Measurements from ENCODE around the gene CPLANE1.

DNA sequence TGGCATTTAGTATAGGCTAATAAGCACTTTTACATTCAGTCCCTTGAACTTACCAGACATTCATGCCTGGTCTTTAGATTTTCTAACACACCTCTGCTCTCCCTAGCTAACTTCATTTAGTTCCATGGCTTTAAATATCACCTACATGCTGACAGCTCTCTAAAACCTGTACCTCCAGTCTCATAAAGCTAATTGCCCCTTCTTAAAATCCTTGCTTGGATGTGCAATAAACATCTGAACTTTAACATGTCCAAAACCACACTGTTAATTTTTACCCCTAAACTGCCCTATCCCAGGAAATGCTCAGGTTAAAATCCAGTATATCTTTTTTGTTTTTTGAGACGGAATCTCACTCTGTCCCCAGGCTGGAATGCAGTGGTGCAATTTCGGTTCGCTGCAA is 139.8 kb downstream of the CPLANE1 start:
- TF ChIP-seq STAG1 (CRISPR knock-in tag; IDR thresholded peaks at IDR 0.05; ENCODE audit: borderline replicate concordance) = no peak
- TF ChIP-seq RAD21 (CRISPR knock-in tag; conservative IDR thresholded peaks at IDR 0.05 in 1 of 2, IDR thresholded peaks at IDR 0.05 in 1 of 2) = no peak
- TF ChIP-seq MAFK (IDR thresholded peaks at IDR 0.05; ENCODE audit: low read length) = no peak
- TF ChIP-seq SMARCE1 (IDR thresholded peaks at IDR 0.05) = no peak
- TF ChIP-seq, protein P1, sequence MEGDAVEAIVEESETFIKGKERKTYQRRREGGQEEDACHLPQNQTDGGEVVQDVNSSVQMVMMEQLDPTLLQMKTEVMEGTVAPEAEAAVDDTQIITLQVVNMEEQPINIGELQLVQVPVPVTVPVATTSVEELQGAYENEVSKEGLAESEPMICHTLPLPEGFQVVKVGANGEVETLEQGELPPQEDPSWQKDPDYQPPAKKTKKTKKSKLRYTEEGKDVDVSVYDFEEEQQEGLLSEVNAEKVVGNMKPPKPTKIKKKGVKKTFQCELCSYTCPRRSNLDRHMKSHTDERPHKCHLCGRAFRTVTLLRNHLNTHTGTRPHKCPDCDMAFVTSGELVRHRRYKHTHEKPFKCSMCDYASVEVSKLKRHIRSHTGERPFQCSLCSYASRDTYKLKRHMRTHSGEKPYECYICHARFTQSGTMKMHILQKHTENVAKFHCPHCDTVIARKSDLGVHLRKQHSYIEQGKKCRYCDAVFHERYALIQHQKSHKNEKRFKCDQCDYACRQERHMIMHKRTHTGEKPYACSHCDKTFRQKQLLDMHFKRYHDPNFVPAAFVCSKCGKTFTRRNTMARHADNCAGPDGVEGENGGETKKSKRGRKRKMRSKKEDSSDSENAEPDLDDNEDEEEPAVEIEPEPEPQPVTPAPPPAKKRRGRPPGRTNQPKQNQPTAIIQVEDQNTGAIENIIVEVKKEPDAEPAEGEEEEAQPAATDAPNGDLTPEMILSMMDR (IDR thresholded peaks at IDR 0.05 in 2 of 3, conservative IDR thresholded peaks at IDR 0.05 in 1 of 3; ENCODE audit: insufficient read depth in 2 of 3, low read depth in 1 of 3, low read length in 3 of 3) = no peak
- TF ChIP-seq ESRRA (IDR thresholded peaks at IDR 0.05; ENCODE audit: borderline replicate concordance, low read depth) = no peak
- TF ChIP-seq HNRNPUL1 (IDR thresholded peaks at IDR 0.05; ENCODE audit: low read length) = no peak
- no peak for TF ChIP-seq FOXK1 (CRISPR knock-in tag; IDR thresholded peaks at IDR 0.05; ENCODE audit: borderline replicate concordance)
- no peak for TF ChIP-seq RAD51 (IDR thresholded peaks at IDR 0.05; ENCODE audit: borderline replicate concordance, low read depth)
